HG02870 (cell line): Measurements from ENCODE around the gene MAP2K3.
"Not testable (repeated sequence)": the region's sequence is repeated elsewhere in the genome, so short reads cannot be mapped to it uniquely, and the experiment has no call there.

Experiments
- ATAC-seq: cut with Tn5 transposase; IDR thresholded peaks from one replicate; pipeline ENCODE4 v1.9.1; 2021; ENCODE audit warnings: mild to moderate bottlenecking, moderate library complexity; ENCODE audit not compliant: unreplicated experiment

MAP2K3 gene

GRCh38 chr17:21323257-21324111, 39.0 kb downstream of the MAP2K3 start:
- not testable (repeated sequence) for ATAC-seq

GRCh38 chr17:21324741-21325140, 40.2 kb downstream of the MAP2K3 start:
- not testable (repeated sequence) for ATAC-seq

- ATAC-seq: peak; percentile 58
Observed at GRCh38 chr17:21327921-21328320, 43.4 kb downstream of the MAP2K3 start.

GRCh38 chr17:21328778-21329177, 44.3 kb downstream of the MAP2K3 start:
- not testable (repeated sequence) for ATAC-seq

- ATAC-seq: no peak
Observed at GRCh38 chr17:21330436-21331160, 46.1 kb downstream of the MAP2K3 start.

GRCh38 chr17:21336541-21337294, 52.2 kb downstream of the MAP2K3 start:
- ATAC-seq: not testable (repeated sequence)

GRCh38 chr17:21337981-21338625, 53.6 kb downstream of the MAP2K3 start:
- ATAC-seq: not testable (repeated sequence)

- no peak for ATAC-seq
Observed at GRCh38 chr17:21339011-21339410, 54.5 kb downstream of the MAP2K3 start.

- not testable (repeated sequence) for ATAC-seq
Observed at GRCh38 chr17:21339571-21339970, 55.1 kb downstream of the MAP2K3 start.

GRCh38 chr17:21340407-21340806, 55.9 kb downstream of the MAP2K3 start:
- not testable (repeated sequence) for ATAC-seq

GRCh38 chr17:21341279-21341678, 56.8 kb downstream of the MAP2K3 start:
- ATAC-seq: not testable (repeated sequence)

GRCh38 chr17:21341925-21342540, 57.5 kb downstream of the MAP2K3 start:
- ATAC-seq: not testable (repeated sequence)

GRCh38 chr17:21343061-21343949, 58.8 kb downstream of the MAP2K3 start:
- not testable (repeated sequence) for ATAC-seq

GRCh38 chr17:21344801-21345200, 60.3 kb downstream of the MAP2K3 start:
- ATAC-seq: not testable (repeated sequence)

GRCh38 chr17:21345236-21345635, 60.7 kb downstream of the MAP2K3 start:
- no peak for ATAC-seq

- ATAC-seq: not testable (repeated sequence)
Observed at GRCh38 chr17:21346107-21346506, 61.6 kb downstream of the MAP2K3 start.

- not testable (repeated sequence) for ATAC-seq
Observed at GRCh38 chr17:21346651-21347250, 62.2 kb downstream of the MAP2K3 start.

GRCh38 chr17:21347660-21348059, 63.1 kb downstream of the MAP2K3 start:
- not testable (repeated sequence) for ATAC-seq
